Skeletal muscle satellite cell (primary cell): Measurements from ENCODE around the gene OCRL.

Experiments
- H3K27me3 ChIP-seq: 2 replicates; pipeline ENCODE4 v1.7.0; 2013; ENCODE audit warnings: low read length; ENCODE audit not compliant: control insufficient read depth, insufficient read depth
- H3K36me3 ChIP-seq: 2 replicates; pipeline ENCODE4 v1.7.0; 2013; ENCODE audit warnings: mild to moderate bottlenecking, control low read depth, low read length; ENCODE audit not compliant: insufficient read depth
- H3K4me1 ChIP-seq: 2 replicates; pipeline ENCODE4 v1.7.0; 2013; ENCODE audit warnings: low read length; ENCODE audit not compliant: control insufficient read depth, insufficient read depth
- H3K4me2 ChIP-seq: 2 replicates; pipeline ENCODE4 v1.7.0; 2013; ENCODE audit warnings: mild to moderate bottlenecking, low read length
- H3K4me3 ChIP-seq: 2 replicates; pipeline ENCODE4 v1.7.0; 2013; ENCODE audit warnings: low read length
- H3K9ac ChIP-seq: 2 replicates; pipeline ENCODE4 v1.7.0; 2013; ENCODE audit warnings: mild to moderate bottlenecking, low read depth, low read length, moderate library complexity
- H3K9me3 ChIP-seq: replicated peaks from 2 replicates; pipeline ENCODE4 v1.7.0; 2013; ENCODE audit warnings: mild to moderate bottlenecking, control low read depth, low read length

Gene OCRL

DNA sequence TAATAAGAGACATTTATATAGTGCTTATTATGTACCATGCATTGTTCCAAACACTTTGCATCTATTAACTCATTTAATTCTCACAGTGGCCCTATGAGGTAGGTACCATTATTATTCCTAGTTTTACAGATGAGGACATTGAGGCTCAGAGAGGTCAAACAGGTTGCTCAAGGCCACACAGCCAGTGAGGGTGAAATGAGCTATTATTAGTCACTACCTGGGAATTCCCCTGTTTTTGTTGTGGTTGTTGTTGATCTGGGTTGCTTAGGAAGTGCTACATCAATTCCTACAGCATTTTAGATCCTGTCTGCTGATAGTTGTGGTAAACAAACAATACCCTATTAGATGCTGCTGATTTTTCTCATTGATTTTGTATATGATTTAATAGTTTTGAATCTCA is 73.5 kb downstream of the OCRL start:
- Histone ChIP-seq H3K4me2 (no peak overlapping the region), H3K4me1 (no peaks in the 10 kb centered on the region), H3K27me3 (peaks cover 23% of the 10 kb centered on the region), H3K9ac (no peak overlapping the region), H3K36me3 (no peaks in the 10 kb centered on the region), H3K9me3 (no peaks in the 10 kb centered on the region), H3K4me3 (no peak overlapping the region)

DNA sequence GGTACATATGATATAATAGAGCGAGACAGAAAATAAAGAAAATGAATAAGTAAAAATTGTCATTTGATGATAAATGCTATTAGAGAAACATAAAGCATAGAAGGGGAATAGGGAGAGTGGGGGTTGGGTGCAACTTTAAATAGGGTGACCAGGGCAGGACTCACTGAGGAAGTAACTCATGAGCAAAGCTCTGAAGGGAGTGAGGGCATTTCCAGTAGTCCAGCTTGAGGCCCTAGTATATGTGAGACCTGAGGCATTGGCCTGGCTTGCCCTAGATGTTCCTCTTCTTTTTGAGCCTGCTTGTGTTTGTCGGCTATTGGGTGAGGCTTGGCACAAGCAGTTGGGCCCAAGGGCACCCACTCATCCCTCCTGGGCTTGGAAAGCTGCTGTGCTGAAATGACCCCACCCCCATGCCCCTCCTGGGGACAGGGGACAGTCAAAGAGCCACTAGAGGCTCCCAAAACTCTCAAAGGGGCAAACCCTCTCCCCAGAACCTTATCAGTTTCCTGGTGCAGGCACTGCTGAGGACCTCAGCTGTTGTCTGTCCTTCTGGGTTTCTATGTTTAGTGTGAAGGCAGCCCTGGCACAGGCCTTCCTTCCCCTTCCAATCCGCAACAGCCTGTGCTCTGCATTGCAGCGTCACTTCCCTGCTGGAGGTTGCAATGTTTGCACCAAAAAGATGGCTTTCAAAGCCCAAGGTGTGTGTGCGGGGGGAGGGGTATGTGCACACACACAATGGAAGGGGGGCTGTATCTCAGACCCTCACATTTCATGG is 74.6 kb downstream of the OCRL start:
- Histone ChIP-seq H3K36me3 (no peaks in the 10 kb centered on the region), H3K9me3 (no peaks in the 10 kb centered on the region), H3K9ac (no peak overlapping the region), H3K4me2 (no peak overlapping the region), H3K27me3 (peaks cover 14% of the 10 kb centered on the region), H3K4me3 (no peak overlapping the region), H3K4me1 (no peaks in the 10 kb centered on the region)

DNA sequence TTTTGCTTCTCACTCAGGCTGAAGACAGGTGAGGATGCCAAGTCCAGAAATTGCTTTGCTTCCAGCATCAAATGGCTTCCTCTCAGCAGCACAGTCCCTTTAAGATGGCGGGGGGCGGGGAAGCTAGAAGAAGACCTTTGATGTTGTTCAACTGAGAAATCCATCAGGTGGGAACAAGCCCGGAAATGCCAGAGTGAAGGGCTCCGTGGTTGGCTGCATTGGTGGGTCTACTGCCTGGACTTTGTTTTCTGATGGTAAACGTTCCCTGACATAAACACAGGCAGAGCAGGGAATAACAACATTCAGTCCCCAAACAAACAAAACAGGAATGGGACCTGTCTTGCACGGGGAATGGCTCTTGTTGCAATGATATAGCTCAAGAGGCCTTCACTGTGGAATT is 77.4 kb downstream of the OCRL start:
- Histone ChIP-seq H3K9me3 (no peaks in the 10 kb centered on the region), H3K9ac (no peak overlapping the region), H3K4me2 (no peak overlapping the region), H3K4me1 (no peaks in the 10 kb centered on the region), H3K27me3 (peaks cover 7% of the 10 kb centered on the region), H3K4me3 (no peak overlapping the region), H3K36me3 (no peaks in the 10 kb centered on the region)

DNA sequence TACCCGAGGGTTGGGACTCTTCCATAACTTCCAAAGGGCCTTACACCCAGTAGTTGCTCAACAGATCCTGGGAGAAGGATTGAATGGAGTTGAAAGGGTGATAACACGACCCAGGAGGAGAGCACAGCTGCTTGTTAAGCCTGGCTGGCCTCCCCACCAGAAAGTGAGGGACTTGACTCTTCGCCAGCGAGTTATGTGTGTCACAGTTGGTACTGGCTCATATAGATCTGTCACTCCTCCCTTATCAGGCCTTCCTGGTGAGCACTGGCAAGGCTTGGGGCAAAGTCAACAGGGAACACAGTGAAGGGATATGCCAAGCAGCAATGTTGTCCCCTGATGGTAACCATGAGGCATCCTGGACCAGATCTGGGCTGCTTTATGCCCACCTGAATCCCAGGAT is 78.9 kb downstream of the OCRL start:
- H3K4me1 ChIP-seq, result no peaks in the 10 kb centered on the region
- no peaks in the 10 kb centered on the region for H3K9me3 ChIP-seq
- H3K4me3 ChIP-seq, result no peak overlapping the region

DNA sequence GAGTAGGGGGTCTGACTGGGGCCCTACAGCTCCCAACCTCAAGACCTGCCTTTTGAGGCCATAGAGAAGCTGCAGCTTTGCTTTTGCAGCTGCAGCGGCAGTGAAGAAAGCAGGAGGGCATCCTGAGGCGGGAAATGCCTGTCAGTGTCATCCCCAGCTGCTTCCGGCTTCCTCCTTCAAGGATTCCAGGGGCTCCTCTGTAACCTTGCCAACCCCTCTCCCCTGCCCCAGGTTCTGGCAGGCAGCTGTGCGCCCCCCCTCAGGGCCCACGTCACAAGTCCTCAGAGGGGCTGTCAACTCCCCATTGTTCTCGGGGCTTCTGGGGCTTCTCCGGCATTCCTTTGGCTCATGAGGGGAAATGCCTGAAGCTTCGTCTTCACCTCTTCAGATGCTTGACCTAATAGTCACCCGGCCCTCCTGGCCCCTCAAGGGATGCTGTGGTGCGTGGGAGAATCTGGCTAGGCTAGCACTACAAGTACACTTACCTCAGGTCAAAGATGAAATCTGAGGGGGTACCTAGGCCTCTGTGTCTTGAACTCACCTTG is 82.8 kb downstream of the OCRL start:
- H3K4me2 ChIP-seq, result no peak overlapping the region
- no peak overlapping the region for H3K9ac ChIP-seq
- H3K36me3 ChIP-seq, result no peaks in the 10 kb centered on the region
- H3K4me3 ChIP-seq, result no peak overlapping the region
- no peaks in the 10 kb centered on the region for H3K4me1 ChIP-seq
- H3K27me3 ChIP-seq, result peaks cover 3% of the 10 kb centered on the region
- H3K9me3 ChIP-seq, result no peaks in the 10 kb centered on the region

More for the DNA sequence above, 78.9 kb downstream of the OCRL start:
- peaks cover 7% of the 10 kb centered on the region for H3K27me3 ChIP-seq
- H3K9ac ChIP-seq, result no peak overlapping the region
- no peak overlapping the region for H3K4me2 ChIP-seq
- no peaks in the 10 kb centered on the region for H3K36me3 ChIP-seq

DNA sequence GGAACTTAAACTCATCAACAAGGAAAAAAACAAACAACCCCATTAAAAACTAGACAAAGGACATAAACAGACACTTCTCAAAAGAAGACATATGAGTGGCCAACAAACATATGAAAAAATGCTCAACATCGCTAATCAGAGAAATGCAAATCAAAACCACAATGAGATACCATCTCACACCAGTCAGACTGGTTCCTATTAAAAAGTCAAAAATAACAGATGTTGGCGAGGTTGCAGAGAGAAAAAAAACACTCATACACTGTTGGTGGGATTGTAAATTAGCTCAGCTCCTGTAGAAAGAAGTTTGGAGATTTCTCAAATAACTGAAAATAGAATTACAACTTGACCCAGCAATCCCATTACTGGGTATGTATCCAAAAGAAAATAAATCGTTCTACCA is 86.0 kb downstream of the OCRL start:
- Histone ChIP-seq H3K4me3 (no peak overlapping the region), H3K4me2 (no peak overlapping the region), H3K4me1 (no peaks in the 10 kb centered on the region), H3K36me3 (no peaks in the 10 kb centered on the region), H3K9me3 (no peaks in the 10 kb centered on the region), H3K9ac (no peak overlapping the region), H3K27me3 (peaks cover 3% of the 10 kb centered on the region)

GRCh38 chrX:129629837-129630236 is 89.8 kb downstream of the OCRL start:
- Histone ChIP-seq H3K4me2 (no peak overlapping the region), H3K9ac (no peak overlapping the region), H3K36me3 (no peaks in the 10 kb centered on the region), H3K27me3 (no peaks in the 10 kb centered on the region), H3K9me3 (no peaks in the 10 kb centered on the region), H3K4me1 (no peaks in the 10 kb centered on the region), H3K4me3 (no peak overlapping the region)

- no peaks in the 10 kb centered on the region for H3K36me3 ChIP-seq
- H3K4me3 ChIP-seq, result no peak overlapping the region
- no peaks in the 10 kb centered on the region for H3K4me1 ChIP-seq
- H3K9ac ChIP-seq, result no peak overlapping the region
- no peaks in the 10 kb centered on the region for H3K9me3 ChIP-seq
- no peak overlapping the region for H3K4me2 ChIP-seq
- H3K27me3 ChIP-seq, result peaks cover 5% of the 10 kb centered on the region
Observed at GRCh38 chrX:129631849-129632248, 91.8 kb downstream of the OCRL start.

GRCh38 chrX:129632443-129632842 is 92.4 kb downstream of the OCRL start:
- no peaks in the 10 kb centered on the region for H3K4me1 ChIP-seq
- H3K4me2 ChIP-seq, result no peak overlapping the region
- peaks cover 5% of the 10 kb centered on the region for H3K27me3 ChIP-seq
- H3K9ac ChIP-seq, result no peak overlapping the region
- H3K36me3 ChIP-seq, result no peaks in the 10 kb centered on the region
- H3K9me3 ChIP-seq, result no peaks in the 10 kb centered on the region
- no peak overlapping the region for H3K4me3 ChIP-seq

- Histone ChIP-seq H3K9me3 (no peaks in the 10 kb centered on the region), H3K4me1 (no peaks in the 10 kb centered on the region), H3K4me2 (no peak overlapping the region), H3K36me3 (no peaks in the 10 kb centered on the region), H3K27me3 (peaks cover 5% of the 10 kb centered on the region), H3K4me3 (no peak overlapping the region), H3K9ac (no peak overlapping the region)
Observed at GRCh38 chrX:129634541-129634940, 94.5 kb downstream of the OCRL start.

GRCh38 chrX:129636175-129636681 is 96.2 kb downstream of the OCRL start:
- no peak overlapping the region for H3K9ac ChIP-seq
- H3K4me3 ChIP-seq, result no peak overlapping the region
- no peaks in the 10 kb centered on the region for H3K36me3 ChIP-seq
- H3K27me3 ChIP-seq, result peaks cover 5% of the 10 kb centered on the region
- no peaks in the 10 kb centered on the region for H3K9me3 ChIP-seq
- no peaks in the 10 kb centered on the region for H3K4me1 ChIP-seq
- no peak overlapping the region for H3K4me2 ChIP-seq
